Lung (tissue), 12 donors: ENCODE measurements around the gene RAP1GAP2. TPM values are rescaled to one million over a fixed set of nuclear protein-coding genes. Genes with fewer than 3 reads are reported as not detected.

Source experiments
- ATAC-seq: fragments of 200-7000 bp; cut with Tn5 transposase; one replicate; pipeline ENCODE4 v1.9.1; 2020; ENCODE audit warnings: moderate number of reproducible peaks; ENCODE audit not compliant: insufficient read depth, low FRiP score
- DNase-seq, 3 donors: peaks; one replicate each; pipeline ENCODE4 v3.0.0-alpha.2; 2013 to 2017
- H3K27ac ChIP-seq, 2 donors: one replicate each; pipeline ENCODE4 v1.5.1; 2013; ENCODE audit warnings: mild to moderate bottlenecking in 2 of 2, moderate library complexity in 2 of 2, control low read depth in 1 of 2, inconsistent platforms in 1 of 2, low read depth in 1 of 2, low read length in 1 of 2
- H3K27me3 ChIP-seq, 3 donors: one replicate each; pipeline ENCODE4 v1.5.1; 2013; ENCODE audit warnings: low read length in 2 of 3; ENCODE audit not compliant: control insufficient read depth in 3 of 3, insufficient read depth in 3 of 3
- H3K36me3 ChIP-seq, 4 donors: one replicate each; pipeline ENCODE4 v1.5.1; 2013; ENCODE audit warnings: low read length in 4 of 4, mild to moderate bottlenecking in 1 of 4, moderate library complexity in 1 of 4; ENCODE audit not compliant: control insufficient read depth in 4 of 4, insufficient read depth in 4 of 4
- H3K4me1 ChIP-seq, 5 donors: one replicate each; pipeline ENCODE4 v1.5.1; 2013; ENCODE audit warnings: low read length in 5 of 5, mild to moderate bottlenecking in 2 of 5, moderate library complexity in 1 of 5; ENCODE audit not compliant: control insufficient read depth in 5 of 5, insufficient read depth in 5 of 5
- H3K4me3 ChIP-seq: one replicate; pipeline ENCODE4 v1.5.1; 2013; ENCODE audit warnings: mild to moderate bottlenecking, control low read depth, moderate library complexity
- H3K9ac ChIP-seq, 2 donors: one replicate each; pipeline ENCODE4 v1.5.1; 2013; ENCODE audit warnings: low read length in 2 of 2, control low read depth in 1 of 2; ENCODE audit not compliant: insufficient read depth in 1 of 2
- H3K9me3 ChIP-seq, 4 donors: one replicate each; pipeline ENCODE4 v1.5.1; 2013; ENCODE audit warnings: low read length in 3 of 4, mild to moderate bottlenecking in 1 of 4, moderate library complexity in 1 of 4; ENCODE audit not compliant: control insufficient read depth in 4 of 4, insufficient read depth in 3 of 4
- CTCF ChIP-seq: IDR thresholded peaks from 2 replicates; pipeline ENCODE4 v1.5.1; 2012; ENCODE audit warnings: mild to moderate bottlenecking; ENCODE audit errors: control extremely low read depth, extremely low read depth
- WGBS, 2 donors: extraction: QIAGEN DNeasy Blood & Tissue Kit; methylation state at CpG; one replicate each; pipeline ENCODE4 v1.1.7; 2013; 5-methylcytosine and 5-hydroxymethylcytosine counted together
- polyA plus RNA-seq, 2 donors: library from polyadenylated mRNA; stranded (reverse); fragments of 200-250 nt; gene quantifications; one replicate each; pipeline ENCODE4 v1.2.1, GENCODE V29; 2013
- total RNA-seq, 2 donors: library from RNA; depleted of rRNA in 1 of 2; stranded (reverse); fragments of >200 nt in 1 of 2; gene quantifications; one replicate each; pipeline ENCODE4 v1.2.1, GENCODE V29; 2014 to 2021
- donor health status: control.
- donor health status: control.
- donor health status: Bipolar disorder and iron deficiency.
- donor health status: healthy.
- donor health status: DM: yes; HTN: yes; CAD: no.

The RAP1GAP2 gene
- total and polyA plus RNA-seq, 4 donors, result 5.3 to 16.7 (median 6.0) TPM

GRCh38 chr17:2904135-2904534, 107.9 kb downstream of the RAP1GAP2 start:
- DNase-seq (peak; percentile 85 to 86 (median 86)), ATAC-seq (no peak)
- Histone ChIP-seq H3K4me3 (no peak overlapping the region), H3K27ac (peak overlapping the region in 1 of 2 donors; percentile 11), H3K9ac (no peak overlapping the region), H3K27me3 (no peaks in the 10 kb centered on the region), H3K4me1 (peaks cover 1 to 19% (median 5%) of the 10 kb centered on the region in 5 donors), H3K9me3 (peaks cover 0 to 7% (median 0%) of the 10 kb centered on the region in 4 donors), H3K36me3 (no peaks in the 10 kb centered on the region)
- TF ChIP-seq CTCF, result no peak
- WGBS, 2 donors, result 37 to 72% methylated on average over 16 of the region's 16 CpGs

GRCh38 chr17:2905269-2905668, 109.0 kb downstream of the RAP1GAP2 start:
- no peak for TF ChIP-seq CTCF
- H3K9ac ChIP-seq, result no peak overlapping the region

DNA sequence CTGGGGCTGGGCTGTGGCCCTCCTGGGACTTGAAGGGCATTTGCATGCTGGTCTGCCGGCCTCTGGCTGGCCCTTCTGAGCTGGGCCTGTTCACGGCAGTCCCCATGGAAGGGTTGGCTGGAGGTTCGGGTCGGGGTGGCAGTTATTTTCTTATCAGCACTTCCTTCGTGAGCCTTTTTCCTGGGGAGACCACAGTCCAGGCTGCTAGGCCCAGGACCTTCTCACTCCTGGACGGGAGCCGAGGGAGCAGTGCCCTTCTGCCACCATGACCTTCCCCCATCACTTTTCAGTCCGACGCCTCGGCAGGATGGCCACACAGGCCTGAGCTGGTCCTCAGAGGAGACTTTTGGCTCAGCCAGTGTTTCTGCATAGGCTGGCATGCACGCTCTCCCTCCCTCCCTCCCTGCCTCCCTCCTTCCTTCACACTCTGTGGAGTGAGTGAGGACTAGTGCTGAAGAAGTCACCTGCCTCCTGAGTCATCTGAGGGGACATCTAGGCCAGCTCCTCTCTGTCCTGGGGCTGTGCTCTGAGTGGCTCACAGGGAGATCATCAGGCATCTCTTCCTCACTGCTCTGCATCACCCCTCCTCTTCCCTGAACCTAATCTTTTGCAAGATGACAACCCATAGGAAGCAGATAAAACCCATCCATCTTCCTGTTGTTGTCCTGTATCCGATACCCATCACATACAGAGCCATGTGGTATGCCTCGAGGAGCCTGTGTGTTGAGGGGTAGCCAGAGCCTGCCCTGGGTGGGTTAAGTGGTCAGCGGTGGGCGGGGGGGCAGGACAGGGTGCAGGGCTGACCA, 109.7 kb downstream of the RAP1GAP2 start:
- Histone ChIP-seq H3K9ac (no peak overlapping the region), H3K36me3 (no peaks in the 10 kb centered on the region), H3K27ac (peak overlapping the region in 1 of 2 donors; percentile 61), H3K4me1 (peaks cover 1 to 19% (median 5%) of the 10 kb centered on the region in 5 donors), H3K9me3 (peaks cover 0 to 7% (median 0%) of the 10 kb centered on the region in 4 donors), H3K27me3 (no peaks in the 10 kb centered on the region), H3K4me3 (no peak overlapping the region)
- DNase-seq (no peak), ATAC-seq (no peak)
- 44 to 62% methylated on average over 13 to 15 of the region's 15 CpGs for WGBS, 2 donors
- TF ChIP-seq CTCF, result no peak

More at GRCh38 chr17:2905269-2905668, 109.0 kb downstream of the RAP1GAP2 start:
- peaks cover 1 to 19% (median 5%) of the 10 kb centered on the region in 5 donors for H3K4me1 ChIP-seq
- 26 to 47% methylated on average over 13 of the region's 13 CpGs for WGBS, 2 donors
- H3K27ac ChIP-seq, result peak overlapping the region in 1 of 2 donors; percentile 61
- no peaks in the 10 kb centered on the region for H3K36me3 ChIP-seq
- DNase-seq, result peak; percentile 27 to 60 (median 28)
- peaks cover 0 to 7% (median 0%) of the 10 kb centered on the region in 4 donors for H3K9me3 ChIP-seq
- H3K4me3 ChIP-seq, result no peak overlapping the region
- H3K27me3 ChIP-seq, result no peaks in the 10 kb centered on the region
- ATAC-seq, result no peak
